ENCODE measurements around the gene CACNA1C. TPM values are rescaled to one million over a fixed set of nuclear protein-coding genes. Genes with fewer than 3 reads are reported as not detected.

CACNA1C gene
- total and polyA plus RNA-seq, 10 of the 15 experiments (the other 5 are each of a cell fraction or from before 2014, with no cell fraction given), result under 0.01 to 0.15 (median 0.09) TPM; not detected in 5

DNA sequence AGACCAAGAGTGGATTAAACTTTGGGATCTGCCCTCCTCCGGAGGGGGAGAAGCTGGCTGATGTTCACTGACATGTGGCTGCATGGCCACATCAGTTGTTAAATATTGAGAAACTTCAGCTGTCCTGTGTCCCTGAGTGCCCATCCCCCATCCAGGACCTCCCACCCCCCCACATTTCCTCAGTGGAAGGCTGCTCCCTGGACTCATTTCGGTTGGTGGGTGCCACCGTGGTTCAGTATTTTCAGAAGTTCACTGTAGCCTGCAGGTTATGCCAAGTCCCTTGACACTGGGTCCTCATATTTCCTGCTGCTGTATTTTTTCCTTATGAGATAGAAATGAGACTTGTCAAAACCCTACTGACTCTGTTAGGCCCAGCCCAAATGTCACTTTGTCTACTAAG lies 302.4 kb downstream of the CACNA1C start:
- TF ChIP-seq RELA (IDR thresholded peaks at IDR 0.05; ENCODE audit: borderline replicate concordance, partially characterized antibody) (no peak), DPF2 (IDR thresholded peaks at IDR 0.05) (no peak), HDAC2 (IDR thresholded peaks at IDR 0.05) (no peak), MTA2 (IDR thresholded peaks at IDR 0.05; ENCODE audit: low read depth) (no peak), ZNF217 (IDR thresholded peaks at IDR 0.05) (no peak), NFXL1 (IDR thresholded peaks at IDR 0.05; ENCODE audit: borderline replicate concordance) (no peak), SIN3A (IDR thresholded peaks at IDR 0.05; ENCODE audit: low read depth, low read length) (no peak), IRF4 (IDR thresholded peaks at IDR 0.05; ENCODE audit: low read depth, low read length) (no peak), ZNF24 (IDR thresholded peaks at IDR 0.05) (no peak), BACH1 (IDR thresholded peaks at IDR 0.05; ENCODE audit: borderline replicate concordance) (no peak), HDGF (IDR thresholded peaks at IDR 0.05) (no peak), ZNF207 (IDR thresholded peaks at IDR 0.05; ENCODE audit: borderline replicate concordance) (no peak), MXI1 (IDR thresholded peaks at IDR 0.05; ENCODE audit: low read depth, low read length) (no peak), RUNX3 (IDR thresholded peaks at IDR 0.05; ENCODE audit: low read length) (no peak), FOXM1 (IDR thresholded peaks at IDR 0.05; ENCODE audit: low read depth, low read length) (no peak), MYB (IDR thresholded peaks at IDR 0.05; ENCODE audit: borderline replicate concordance, low read depth, low read length) (no peak)
- TF ChIP-seq, protein P1, sequence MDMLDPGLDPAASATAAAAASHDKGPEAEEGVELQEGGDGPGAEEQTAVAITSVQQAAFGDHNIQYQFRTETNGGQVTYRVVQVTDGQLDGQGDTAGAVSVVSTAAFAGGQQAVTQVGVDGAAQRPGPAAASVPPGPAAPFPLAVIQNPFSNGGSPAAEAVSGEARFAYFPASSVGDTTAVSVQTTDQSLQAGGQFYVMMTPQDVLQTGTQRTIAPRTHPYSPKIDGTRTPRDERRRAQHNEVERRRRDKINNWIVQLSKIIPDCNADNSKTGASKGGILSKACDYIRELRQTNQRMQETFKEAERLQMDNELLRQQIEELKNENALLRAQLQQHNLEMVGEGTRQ (IDR thresholded peaks at IDR 0.05; ENCODE audit: borderline replicate concordance, low read depth, low read length), result no peak
- TF ChIP-seq, protein P2, sequence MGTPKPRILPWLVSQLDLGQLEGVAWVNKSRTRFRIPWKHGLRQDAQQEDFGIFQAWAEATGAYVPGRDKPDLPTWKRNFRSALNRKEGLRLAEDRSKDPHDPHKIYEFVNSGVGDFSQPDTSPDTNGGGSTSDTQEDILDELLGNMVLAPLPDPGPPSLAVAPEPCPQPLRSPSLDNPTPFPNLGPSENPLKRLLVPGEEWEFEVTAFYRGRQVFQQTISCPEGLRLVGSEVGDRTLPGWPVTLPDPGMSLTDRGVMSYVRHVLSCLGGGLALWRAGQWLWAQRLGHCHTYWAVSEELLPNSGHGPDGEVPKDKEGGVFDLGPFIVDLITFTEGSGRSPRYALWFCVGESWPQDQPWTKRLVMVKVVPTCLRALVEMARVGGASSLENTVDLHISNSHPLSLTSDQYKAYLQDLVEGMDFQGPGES (IDR thresholded peaks at IDR 0.05), result no peak
- TF ChIP-seq, protein P3, sequence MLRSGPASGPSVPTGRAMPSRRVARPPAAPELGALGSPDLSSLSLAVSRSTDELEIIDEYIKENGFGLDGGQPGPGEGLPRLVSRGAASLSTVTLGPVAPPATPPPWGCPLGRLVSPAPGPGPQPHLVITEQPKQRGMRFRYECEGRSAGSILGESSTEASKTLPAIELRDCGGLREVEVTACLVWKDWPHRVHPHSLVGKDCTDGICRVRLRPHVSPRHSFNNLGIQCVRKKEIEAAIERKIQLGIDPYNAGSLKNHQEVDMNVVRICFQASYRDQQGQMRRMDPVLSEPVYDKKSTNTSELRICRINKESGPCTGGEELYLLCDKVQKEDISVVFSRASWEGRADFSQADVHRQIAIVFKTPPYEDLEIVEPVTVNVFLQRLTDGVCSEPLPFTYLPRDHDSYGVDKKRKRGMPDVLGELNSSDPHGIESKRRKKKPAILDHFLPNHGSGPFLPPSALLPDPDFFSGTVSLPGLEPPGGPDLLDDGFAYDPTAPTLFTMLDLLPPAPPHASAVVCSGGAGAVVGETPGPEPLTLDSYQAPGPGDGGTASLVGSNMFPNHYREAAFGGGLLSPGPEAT (IDR thresholded peaks at IDR 0.05; ENCODE audit: low read depth), result no peak
- TF ChIP-seq, protein P4, sequence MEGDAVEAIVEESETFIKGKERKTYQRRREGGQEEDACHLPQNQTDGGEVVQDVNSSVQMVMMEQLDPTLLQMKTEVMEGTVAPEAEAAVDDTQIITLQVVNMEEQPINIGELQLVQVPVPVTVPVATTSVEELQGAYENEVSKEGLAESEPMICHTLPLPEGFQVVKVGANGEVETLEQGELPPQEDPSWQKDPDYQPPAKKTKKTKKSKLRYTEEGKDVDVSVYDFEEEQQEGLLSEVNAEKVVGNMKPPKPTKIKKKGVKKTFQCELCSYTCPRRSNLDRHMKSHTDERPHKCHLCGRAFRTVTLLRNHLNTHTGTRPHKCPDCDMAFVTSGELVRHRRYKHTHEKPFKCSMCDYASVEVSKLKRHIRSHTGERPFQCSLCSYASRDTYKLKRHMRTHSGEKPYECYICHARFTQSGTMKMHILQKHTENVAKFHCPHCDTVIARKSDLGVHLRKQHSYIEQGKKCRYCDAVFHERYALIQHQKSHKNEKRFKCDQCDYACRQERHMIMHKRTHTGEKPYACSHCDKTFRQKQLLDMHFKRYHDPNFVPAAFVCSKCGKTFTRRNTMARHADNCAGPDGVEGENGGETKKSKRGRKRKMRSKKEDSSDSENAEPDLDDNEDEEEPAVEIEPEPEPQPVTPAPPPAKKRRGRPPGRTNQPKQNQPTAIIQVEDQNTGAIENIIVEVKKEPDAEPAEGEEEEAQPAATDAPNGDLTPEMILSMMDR (IDR thresholded peaks at IDR 0.05 in 2 of 3, conservative IDR thresholded peaks at IDR 0.05 in 1 of 3; ENCODE audit: control insufficient read depth in 2 of 3, extremely low read depth in 1 of 3, insufficient read depth in 1 of 3, low read depth in 3 of 3, low read length in 3 of 3), result no peak
- Histone ChIP-seq H4K20me1 (ENCODE audit: control insufficient read depth, insufficient read depth) (no peaks in the 10 kb centered on the region), H3K79me2 (ENCODE audit: control insufficient read depth, insufficient read depth, low read length) (no peaks in the 10 kb centered on the region), H3K36me3 (ENCODE audit: control insufficient read depth in 2 of 2, insufficient read depth in 2 of 2, low read length in 1 of 2) (no peaks in the 10 kb centered on the region), H3K4me1 (ENCODE audit: control insufficient read depth, insufficient read depth, low read length) (peaks cover 25% of the 10 kb centered on the region), H3K4me3 (no peak overlapping the region), H3K9ac (ENCODE audit: control insufficient read depth, insufficient read depth, low read length) (no peak overlapping the region), H2AFZ (ENCODE audit: control insufficient read depth, low read depth, low read length) (no peak overlapping the region), H3K27ac (ENCODE audit: control insufficient read depth, insufficient read depth) (no peak overlapping the region), H3K9me3 (replicated peaks; ENCODE audit: control insufficient read depth, insufficient read depth, low read length) (no peaks in the 10 kb centered on the region), H3K27me3 (replicated peaks in 1 of 2; ENCODE audit: control insufficient read depth in 2 of 2, insufficient read depth in 2 of 2, low read length in 1 of 2) (0 out of 4 replicates have a peak, but pooled peaks cover 0 to 3% of the 10 kb centered on the region in 2 experiments), H3K4me2 (ENCODE audit: control insufficient read depth, insufficient read depth) (no peak overlapping the region)
- no TSS peak for BruUV-seq (replicated peaks)
- ATAC-seq, result no peak
- no peak for DNase-seq (ENCODE audit: low read depth, low spot score)
- SMC1A ChIA-PET (ENCODE audit: uncharacterized antibody, unreplicated experiment), result interaction anchor here (1.7 kb wide), 1 partner anchor 31 kb away, joined by 5 read pairs; no protein-coding TSS in a partner anchor
- no peak for FAIRE-seq
- CTCF ChIA-PET, result interaction anchor here (0.8 kb wide), 1 partner anchor 40 kb away, joined by 4 read pairs; no protein-coding TSS in a partner anchor
- in situ Hi-C loops (cut with MboI) (no loop called here), intact Hi-C loops (cut with micrococcal nuclease; ENCODE audit: unreplicated experiment) (no loop called here)
- POLR2A ChIA-PET, result no interaction called here
- 25% methylated on average over 3 of the region's 3 CpGs for WGBS (ENCODE audit: insufficient coverage, insufficient replicate concordance, low lambda C conversion rate, missing lambda C conversion rate)
- RAD21 ChIA-PET (ENCODE audit: unreplicated experiment), result no interaction called here

Data from GM12878 (cell line).